Stimulated activated CD4-positive, alpha-beta T cell treated with anti-CD3 and anti-CD28 coated beads, Interleukin-12 subunit alpha, Interleukin-12 subunit beta, amount 100 ng/mL, for 4 hours (primary cell): ENCODE measurements around the gene SIRT4.
A peak's percentile ranks its signal among the peaks of the same experiment; 100 is the strongest.

Experiments
- DNase-seq: peaks from one replicate; pipeline ENCODE4 v3.0.0-alpha.2; 2020

SIRT4 gene

DNA sequence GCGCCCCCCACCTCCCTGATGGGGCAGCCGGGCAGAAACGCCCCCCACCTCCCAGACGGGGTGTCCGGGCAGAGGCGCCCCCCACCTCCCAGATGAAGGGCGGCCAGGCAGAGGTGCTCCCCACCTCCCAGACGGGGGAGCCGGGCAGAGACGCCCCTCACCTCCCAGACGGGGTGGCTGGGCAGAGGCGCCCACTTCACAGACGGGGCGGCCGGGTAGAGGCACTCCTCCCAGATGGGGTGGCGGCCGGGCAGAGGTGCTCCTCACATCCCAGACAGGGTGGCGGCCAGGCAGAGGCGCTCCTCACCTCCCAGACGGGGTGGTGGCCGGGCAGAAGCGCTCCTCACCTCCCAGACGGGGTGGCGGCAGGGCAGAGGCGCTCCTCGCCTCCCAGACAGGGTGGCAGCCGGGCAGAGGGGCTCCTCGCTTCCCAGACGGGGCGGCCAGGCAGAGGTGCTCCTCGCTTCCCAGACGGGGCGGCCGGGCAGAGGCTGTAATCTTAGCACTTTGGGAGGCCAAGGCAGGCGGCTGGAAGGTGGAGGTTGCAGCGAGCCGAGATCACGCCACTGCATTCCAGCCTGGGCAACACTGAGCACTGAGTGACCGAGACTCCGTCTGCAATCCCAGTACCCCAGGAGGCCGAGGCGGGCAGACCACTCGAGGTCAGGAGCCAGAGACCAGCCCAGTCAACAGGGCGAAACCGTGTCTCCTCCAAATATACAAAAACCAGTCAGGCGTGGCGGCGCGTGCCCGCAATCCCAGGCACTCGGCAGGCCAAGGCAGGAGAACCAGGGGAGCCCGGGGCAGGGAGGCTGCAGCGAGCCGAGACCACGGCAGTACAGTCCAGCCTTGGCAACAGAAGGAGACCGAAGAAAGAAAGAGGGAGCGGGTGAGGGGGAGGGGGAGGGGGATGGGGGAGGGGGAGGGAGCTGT, 23.7 kb upstream of the SIRT4 start:
- DNase-seq, result no peak

- no peak for DNase-seq
These were observed 18.8 kb upstream of the SIRT4 start for GRCh38 chr12:120283318-120283717.

GRCh38 chr12:120284381-120284780, 17.7 kb upstream of the SIRT4 start:
- no peak for DNase-seq

GRCh38 chr12:120286768-120287490, 15.2 kb upstream of the SIRT4 start:
- DNase-seq, result no peak

GRCh38 chr12:120287491-120287890, 14.6 kb upstream of the SIRT4 start:
- DNase-seq, result no peak

GRCh38 chr12:120290609-120291305, 11.4 kb upstream of the SIRT4 start:
- DNase-seq, result peak; percentile 2

GRCh38 chr12:120292411-120292660, 9.8 kb upstream of the SIRT4 start:
- DNase-seq, result no peak

GRCh38 chr12:120292661-120293531, 9.2 kb upstream of the SIRT4 start, which contains the start of gene RNU4-1:
Gene RNU4-1 (minus strand): TSS chr12:120293237.
- peak; percentile 63 for DNase-seq

DNA sequence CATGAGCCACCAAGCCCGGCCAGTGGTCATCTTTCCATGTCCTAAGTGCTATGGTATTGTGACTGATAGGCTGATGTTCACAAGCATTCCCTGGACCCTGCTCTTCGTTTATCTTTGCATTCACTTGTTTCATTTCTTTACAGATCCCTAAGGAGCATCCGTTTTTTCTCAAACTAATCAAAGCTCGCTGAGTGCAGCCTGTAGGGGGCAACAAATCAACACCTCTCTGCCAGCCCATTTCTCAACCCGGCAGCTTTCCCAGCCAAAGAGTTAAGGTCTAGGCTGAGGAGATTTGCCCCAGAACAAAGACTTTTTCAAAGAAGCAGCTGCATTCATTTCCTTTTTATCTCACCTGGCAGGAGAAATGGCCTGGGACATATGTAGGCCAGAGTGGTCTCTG, 12.1 kb downstream of the SIRT4 start:
- no peak for DNase-seq

GRCh38 chr12:120316798-120317223, 14.7 kb downstream of the SIRT4 start:
- no peak for DNase-seq

DNA sequence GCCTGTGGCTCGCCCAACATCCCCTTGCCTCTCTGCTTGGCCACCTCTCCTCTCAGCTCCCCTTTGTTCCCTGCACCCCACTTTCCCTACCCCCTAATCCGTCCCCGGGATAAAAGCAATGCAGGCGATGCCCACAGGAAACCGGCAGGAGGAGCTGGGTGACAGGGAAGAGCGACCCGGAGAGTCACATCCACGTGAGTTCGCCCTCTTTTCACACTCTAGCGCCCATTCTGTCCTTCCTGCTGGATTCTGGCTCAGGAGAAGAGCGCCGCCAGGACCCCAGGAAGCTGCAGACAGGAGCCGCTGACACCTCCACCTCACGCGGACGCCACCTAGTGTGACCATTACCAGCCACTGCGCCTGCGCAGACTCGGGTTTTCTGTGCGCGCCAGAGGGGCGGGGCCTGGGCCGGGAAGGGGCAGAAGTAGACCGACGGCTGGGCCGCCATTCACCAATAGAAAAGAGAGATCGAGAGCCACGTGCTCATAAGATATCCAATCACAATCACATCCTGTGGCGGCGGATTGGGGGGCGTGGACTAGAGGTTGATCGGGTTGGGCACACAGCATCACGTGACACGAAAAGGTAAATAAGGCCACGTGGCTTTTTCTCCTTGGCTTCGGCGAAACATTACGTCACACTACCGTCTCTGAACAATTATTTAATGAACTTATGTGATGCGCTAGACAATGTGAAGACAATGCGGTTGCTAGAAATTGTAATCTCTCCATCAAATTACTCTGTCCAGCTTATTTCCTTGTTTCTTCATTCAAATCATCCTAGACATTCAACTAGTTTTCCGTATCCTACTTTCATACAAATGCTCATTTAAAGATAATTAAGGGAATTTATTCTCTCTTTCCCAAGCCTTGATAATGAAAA, 15.3 kb downstream of the SIRT4 start:
- DNase-seq, result peak; percentile 100

GRCh38 chr12:120321382-120322202, 19.5 kb downstream of the SIRT4 start:
- DNase-seq, result no peak

DNA sequence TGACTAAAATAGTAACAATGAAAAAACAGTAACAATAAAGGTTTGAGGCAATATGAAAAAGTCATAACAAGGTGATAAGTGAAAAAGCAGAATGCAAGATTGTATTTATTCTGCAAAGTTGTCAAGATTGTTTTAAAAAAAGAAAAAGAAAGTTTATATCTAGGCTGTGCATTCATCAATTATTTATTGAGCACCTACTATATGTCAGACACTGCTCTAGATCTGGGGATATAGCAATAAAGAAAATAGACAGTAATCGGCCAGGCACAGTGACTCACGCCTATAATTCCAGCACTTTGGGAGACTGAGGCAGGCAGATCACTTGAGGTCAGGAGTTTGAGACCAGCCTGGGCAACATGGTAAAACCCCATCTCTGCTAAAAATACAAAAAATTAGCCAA, 21.7 kb downstream of the SIRT4 start:
- DNase-seq, result no peak

GRCh38 chr12:120324841-120325417, 22.8 kb downstream of the SIRT4 start:
- no peak for DNase-seq

GRCh38 chr12:120327593-120327992, 25.5 kb downstream of the SIRT4 start, which contains the start of gene PLA2G1B:
Gene PLA2G1B (minus strand): TSS chr12:120327779. CDS start chr12:120327753, 26 bp downstream.
- DNase-seq, result no peak

DNA sequence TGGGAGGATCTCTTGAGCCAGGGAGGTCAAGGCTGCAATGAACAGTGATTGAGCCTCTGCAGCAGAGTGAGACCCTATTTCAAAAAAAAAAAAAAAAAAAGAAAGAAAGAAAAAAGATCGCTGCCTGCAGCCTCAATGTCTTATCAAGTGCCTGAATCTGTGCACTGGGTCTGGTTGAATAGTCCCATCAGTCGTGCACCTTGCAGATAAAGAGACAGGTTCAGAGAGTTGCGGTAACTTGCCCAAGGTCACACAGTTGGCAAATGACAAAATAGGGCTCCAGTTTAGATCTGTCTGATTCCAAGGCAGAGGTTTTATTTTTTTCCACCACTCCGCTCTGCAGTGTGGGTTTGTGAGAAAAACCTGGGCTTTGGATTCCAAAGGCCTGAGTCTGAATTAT, 26.1 kb downstream of the SIRT4 start:
- DNase-seq, result no peak

GRCh38 chr12:120331390-120331789, 29.3 kb downstream of the SIRT4 start:
- no peak for DNase-seq

DNA sequence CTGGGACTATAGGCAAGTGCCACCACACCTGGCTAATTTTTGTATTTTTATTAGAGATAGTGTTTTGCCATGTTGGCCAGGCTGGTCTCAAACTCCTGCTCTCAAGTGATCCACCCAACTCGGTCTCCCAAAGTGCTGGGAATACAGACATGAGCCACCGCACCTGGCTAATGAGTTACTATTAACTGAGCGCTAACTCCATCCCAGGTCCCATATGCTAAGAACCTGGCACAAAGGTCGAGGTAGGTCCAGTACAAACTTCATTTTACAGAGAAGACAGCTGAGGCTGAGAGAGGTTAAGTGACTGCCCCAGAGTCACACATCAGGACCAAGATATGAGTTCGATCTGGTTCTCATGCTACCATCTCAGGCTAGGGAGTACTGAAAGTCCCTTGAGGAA, 29.9 kb downstream of the SIRT4 start:
- DNase-seq, result no peak

GRCh38 chr12:120332523-120332922, 30.4 kb downstream of the SIRT4 start:
- DNase-seq, result no peak

- peak; percentile 40 for DNase-seq
These were observed 33.3 kb downstream of the SIRT4 start for GRCh38 chr12:120335447-120335846.
